GM12878 (cell line): ENCODE data around the gene CAT. TPM values are rescaled to one million over a fixed set of nuclear protein-coding genes. Genes with fewer than 3 reads are reported as not detected.

Experiments
- ATAC-seq: fragments of 200-7000 bp; cut with Tn5 transposase; 3 replicates; pipeline ENCODE4 v1.9.1; 2020; ENCODE audit warnings: mild to moderate bottlenecking, moderate library complexity
- BruUV-seq: library from RNA; stranded (reverse); fragments of 400-500 nt; replicated peaks from 2 replicates; lab custom pipeline; 2021; lab: Mats Ljungman, UMichigan
- CTCF ChIA-PET: fragments of 300-600 bp; sonication (Branson Sonifier 250); formaldehyde crosslinking; extraction: SDS; loops from one replicate; lab custom pipeline; 2021; ENCODE audit warnings: inconsistent platforms; lab: Yijun Ruan, JAX
- POLR2A ChIA-PET: fragments of 350-600 bp; formaldehyde crosslinking; extraction: SDS; loops from one replicate; lab custom pipeline; 2021; ENCODE audit warnings: inconsistent platforms; lab: Charles Lee
- RAD21 ChIA-PET: fragments of 300-600 bp; sonication (Branson Sonifier 250); formaldehyde crosslinking; loops from one replicate; lab custom pipeline; 2023; ENCODE audit warnings: antibody characterized with exemption; ENCODE audit not compliant: unreplicated experiment; lab: Charles Lee
- SMC1A ChIA-PET: fragments of 300-600 bp; sonication (Branson Sonifier 250); formaldehyde crosslinking; loops from one replicate; lab custom pipeline; 2023; ENCODE audit not compliant: unreplicated experiment, uncharacterized antibody; lab: Charles Lee
- DNase-seq: peaks from one replicate; pipeline ENCODE4 v3.0.0-alpha.2; 2011; ENCODE audit warnings: low read depth, low spot score
- FAIRE-seq: peaks from 3 replicates; lab custom pipeline; 2011; peaks lifted over from hg19 to GRCh38; lab: Jason Lieb, UNC
- H2AFZ ChIP-seq: 2 replicates; pipeline ENCODE4 v1.6.0; 2011; ENCODE audit warnings: low read depth, low read length, control low read depth; ENCODE audit not compliant: control insufficient read depth
- H3K27ac ChIP-seq: 2 replicates; pipeline ENCODE4 v1.5.1; 2011; ENCODE audit warnings: control low read depth; ENCODE audit not compliant: control insufficient read depth, insufficient read depth
- H3K27me3 ChIP-seq, 2 experiments: replicated peaks in 1 of 2; 2 replicates each; pipeline versions ENCODE4 v1.6.0 to v1.6.1; 2011; ENCODE audit warnings: low read length in 1 of 2; ENCODE audit not compliant: control insufficient read depth in 2 of 2, insufficient read depth in 2 of 2
- H3K36me3 ChIP-seq, 2 experiments: 2 replicates each; pipeline ENCODE4 v1.5.1; 2011; ENCODE audit warnings: low read length in 1 of 2; ENCODE audit not compliant: control insufficient read depth in 2 of 2, insufficient read depth in 2 of 2
- H3K4me1 ChIP-seq: 2 replicates; pipeline ENCODE4 v1.6.1; 2011; ENCODE audit warnings: mild to moderate bottlenecking, low read length, moderate library complexity, mixed read lengths; ENCODE audit not compliant: control insufficient read depth, insufficient read depth
- H3K4me2 ChIP-seq: 2 replicates; pipeline ENCODE4 v1.6.0; 2011; ENCODE audit warnings: control low read depth; ENCODE audit not compliant: control insufficient read depth, insufficient read depth
- H3K4me3 ChIP-seq: fragments of 200-600 bp; sonication (generic); 2 replicates; pipeline ENCODE4 v1.5.1; 2016
- H3K79me2 ChIP-seq: 2 replicates; pipeline ENCODE4 v1.6.0; 2011; ENCODE audit warnings: low read length; ENCODE audit not compliant: control insufficient read depth, insufficient read depth
- H3K9ac ChIP-seq: 2 replicates; pipeline ENCODE4 v1.8.0; 2011; ENCODE audit warnings: low read length, control low read depth, mixed read lengths; ENCODE audit not compliant: control insufficient read depth, insufficient read depth
- H3K9me3 ChIP-seq: replicated peaks from 3 replicates; pipeline ENCODE4 v1.5.1; 2011; ENCODE audit warnings: mild to moderate bottlenecking, low read length; ENCODE audit not compliant: control insufficient read depth, insufficient read depth
- H4K20me1 ChIP-seq: 2 replicates; pipeline ENCODE4 v1.6.0; 2011; ENCODE audit not compliant: control insufficient read depth, insufficient read depth
- EED ChIP-seq: sonication (generic); IDR thresholded peaks from 2 replicates; pipeline ENCODE4 v1.6.1; 2016; ENCODE audit warnings: antibody characterized with exemption, low read depth
- ELK1 ChIP-seq: IDR thresholded peaks from 2 replicates; pipeline ENCODE4 v1.6.1; 2012; ENCODE audit warnings: low read depth, low read length, improper control_type of control experiment
- MTA2 ChIP-seq: fragments of 450-650 bp; IDR thresholded peaks from 2 replicates; pipeline ENCODE4 v1.6.1; 2016; ENCODE audit warnings: low read depth, mild to moderate bottlenecking, moderate library complexity
- NRF1 ChIP-seq: conservative IDR thresholded peaks from 2 replicates; pipeline ENCODE4 v1.6.1; 2011; ENCODE audit warnings: mild to moderate bottlenecking, low read depth, low read length, improper control_type of control experiment
- POLR2A ChIP-seq: IDR thresholded peaks from 2 replicates; pipeline ENCODE4 v1.6.1; 2011; ENCODE audit warnings: low read depth, mild to moderate bottlenecking, low read length
- SKIL ChIP-seq: fragments of 450-650 bp; IDR thresholded peaks from 2 replicates; pipeline ENCODE4 v1.6.1; 2017; ENCODE audit warnings: mild to moderate bottlenecking, low read depth, inconsistent platforms; ENCODE audit not compliant: poor library complexity, severe bottlenecking
- SRF ChIP-seq, 2 experiments: IDR thresholded peaks; 2 replicates each; pipeline ENCODE4 v1.6.1; 2011; ENCODE audit warnings: low read depth in 2 of 2, low read length in 2 of 2, mild to moderate bottlenecking in 1 of 2, moderate library complexity in 1 of 2
- SUPT20H ChIP-seq: IDR thresholded peaks from 2 replicates; pipeline ENCODE4 v1.6.1; 2011; ENCODE audit warnings: low read depth, mild to moderate bottlenecking, low read length, moderate library complexity, borderline replicate concordance; ENCODE audit not compliant: control insufficient read depth
- ZNF217 ChIP-seq: fragments of 450-650 bp; IDR thresholded peaks from 2 replicates; pipeline ENCODE4 v1.6.1; 2017; ENCODE audit warnings: antibody characterized with exemption, mild to moderate bottlenecking
- ZNF24 ChIP-seq: fragments of 450-650 bp; IDR thresholded peaks from 2 replicates; pipeline ENCODE4 v1.6.1; 2017; ENCODE audit warnings: antibody characterized with exemption, mild to moderate bottlenecking
- ZNF384 ChIP-seq: IDR thresholded peaks from 2 replicates; pipeline ENCODE4 v1.6.1; 2012; ENCODE audit warnings: low read depth, mild to moderate bottlenecking, low read length, improper control_type of control experiment, borderline replicate concordance
- ZNF622 ChIP-seq: fragments of 450-650 bp; IDR thresholded peaks from 2 replicates; pipeline ENCODE4 v1.6.1; 2017; ENCODE audit warnings: mild to moderate bottlenecking, inconsistent platforms
- WGBS: methylation state at CpG from one replicate; pipeline ENCODE4 v1.1.6; 2016; ENCODE audit warnings: low lambda C conversion rate; ENCODE audit not compliant: insufficient replicate concordance, insufficient coverage; ENCODE audit errors: missing lambda C conversion rate; 5-methylcytosine and 5-hydroxymethylcytosine counted together
- in situ Hi-C: fragments of 300-500 bp; cut with MboI; formaldehyde crosslinking; loops from 9 replicates; pipeline ENCODE4 v1.14.3; 2018; ENCODE audit warnings: mixed read lengths
- intact Hi-C: fragments of 100-400 bp; cut with micrococcal nuclease; formaldehyde crosslinking; loops from one replicate; pipeline ENCODE4 v1.14.2; 2022; ENCODE audit not compliant: unreplicated experiment
- polyA plus RNA-seq, 11 experiments: library from polyadenylated mRNA; depleted of rRNA in 4 of 11; unstranded in 6 of 11; stranded (reverse) in 5 of 11; fragments of >200 nt; fragmentation: Nextera tagmentation in 4 of 11; fragmentation: Illumina TruSeq in 1 of 11; extraction: Ambion mirVana in 4 of 11; extraction: Trizol in 1 of 11; gene quantifications; 1 replicate in 1 of 11; 2 replicates in 10 of 11; pipeline versions ENCODE4 v1.2.1 to v1.2.3, GENCODE V29; 2011 to 2016; ENCODE audit warnings: inconsistent platforms in 2 of 11, missing spikeins in 2 of 11, low read depth in 1 of 11
- total RNA-seq, 4 experiments: library from RNA; depleted of rRNA in 3 of 4; stranded (reverse); fragments of >200 nt in 3 of 4; fragmentation: Illumina TruSeq in 1 of 4; extraction: Trizol in 1 of 4; gene quantifications; 2 replicates each; pipeline versions ENCODE4 v1.2.1 to v1.2.3, GENCODE V29; 2013 to 2021
- TF ChIP-seq, protein P1 (sequence below): fragments of 450-650 bp; IDR thresholded peaks from 2 replicates; pipeline ENCODE4 v1.6.1; 2018; ENCODE audit warnings: mild to moderate bottlenecking, low read depth, moderate library complexity; ENCODE audit not compliant: partially characterized antibody

The CAT gene
- total and polyA plus RNA-seq, 10 of the 15 experiments (the other 5 are each of a cell fraction or from before 2014, with no cell fraction given), result 22.4 to 71.3 (median 33.6) TPM

DNA sequence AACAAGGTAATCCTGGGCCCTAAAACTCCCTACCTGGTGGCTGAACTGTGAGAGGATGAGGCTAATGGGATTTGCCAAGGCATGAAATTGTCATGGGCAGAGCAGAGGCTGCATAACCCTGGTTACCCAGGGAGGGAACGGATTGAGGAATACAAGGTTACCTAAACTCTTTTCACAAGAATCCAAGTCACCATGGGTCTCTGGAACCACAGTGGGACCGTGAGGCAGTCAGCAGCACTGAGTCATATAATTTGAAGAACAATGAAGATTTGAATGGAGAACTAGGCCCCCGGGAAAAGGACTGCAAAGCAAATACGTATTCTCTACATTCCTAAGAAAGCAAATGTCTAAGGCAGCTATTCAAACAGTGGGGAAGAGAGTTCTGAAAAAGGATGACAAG is 19.8 kb downstream of the CAT start (continued):
- TF ChIP-seq SUPT20H, result no peak
- TF ChIP-seq ZNF622, result no peak
- no peak for TF ChIP-seq NRF1
- TF ChIP-seq POLR2A, result no peak
- TF ChIP-seq ELK1, result no peak
- TF ChIP-seq ZNF24, result no peak
- TF ChIP-seq ZNF384, result no peak
- TF ChIP-seq, all 136 proteins: peak for 0

GRCh38 chr11:34459507-34460162 is 20.9 kb downstream of the CAT start:
- WGBS, result 100% methylated on average over 3 of the region's 3 CpGs
- ChIA-PET POLR2A (no interaction called here), SMC1A (interaction anchor here (0.6 to 1.2 kb wide), 4 partner anchors 9 to 149 kb away, joined by 3 read pairs; no protein-coding TSS in a partner anchor), CTCF (interaction anchor here (1.4 to 1.7 kb wide), 2 partner anchors 8 to 93 kb away, joined by 4 to 6 read pairs; no protein-coding TSS in a partner anchor), RAD21 (no interaction called here)
- no peak for FAIRE-seq
- no peak for ATAC-seq
- Histone ChIP-seq H3K4me3 (no peak overlapping the region), H3K4me1 (no peaks in the 10 kb centered on the region), H4K20me1 (no peaks in the 10 kb centered on the region), H3K27me3 (no peaks in the 10 kb centered on the region), H2AFZ (no peak overlapping the region), H3K79me2 (no peaks in the 10 kb centered on the region), H3K4me2 (no peak overlapping the region), H3K9me3 (no peaks in the 10 kb centered on the region), H3K9ac (no peak overlapping the region), H3K36me3 (peaks cover 2 to 10% of the 10 kb centered on the region in 2 experiments), H3K27ac (no peak overlapping the region)
- in situ Hi-C loops, result no loop called here
- no TSS peak for BruUV-seq
- no peak for DNase-seq
- intact Hi-C loops, result loop anchor here (10.0 kb wide), 1 partner anchor 285 kb away; no protein-coding TSS in a partner anchor
- TF ChIP-seq, protein P1, sequence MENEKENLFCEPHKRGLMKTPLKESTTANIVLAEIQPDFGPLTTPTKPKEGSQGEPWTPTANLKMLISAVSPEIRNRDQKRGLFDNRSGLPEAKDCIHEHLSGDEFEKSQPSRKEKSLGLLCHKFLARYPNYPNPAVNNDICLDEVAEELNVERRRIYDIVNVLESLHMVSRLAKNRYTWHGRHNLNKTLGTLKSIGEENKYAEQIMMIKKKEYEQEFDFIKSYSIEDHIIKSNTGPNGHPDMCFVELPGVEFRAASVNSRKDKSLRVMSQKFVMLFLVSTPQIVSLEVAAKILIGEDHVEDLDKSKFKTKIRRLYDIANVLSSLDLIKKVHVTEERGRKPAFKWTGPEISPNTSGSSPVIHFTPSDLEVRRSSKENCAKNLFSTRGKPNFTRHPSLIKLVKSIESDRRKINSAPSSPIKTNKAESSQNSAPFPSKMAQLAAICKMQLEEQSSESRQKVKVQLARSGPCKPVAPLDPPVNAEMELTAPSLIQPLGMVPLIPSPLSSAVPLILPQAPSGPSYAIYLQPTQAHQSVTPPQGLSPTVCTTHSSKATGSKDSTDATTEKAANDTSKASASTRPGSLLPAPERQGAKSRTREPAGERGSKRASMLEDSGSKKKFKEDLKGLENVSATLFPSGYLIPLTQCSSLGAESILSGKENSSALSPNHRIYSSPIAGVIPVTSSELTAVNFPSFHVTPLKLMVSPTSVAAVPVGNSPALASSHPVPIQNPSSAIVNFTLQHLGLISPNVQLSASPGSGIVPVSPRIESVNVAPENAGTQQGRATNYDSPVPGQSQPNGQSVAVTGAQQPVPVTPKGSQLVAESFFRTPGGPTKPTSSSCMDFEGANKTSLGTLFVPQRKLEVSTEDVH, result no peak
- TF ChIP-seq MTA2, result no peak
- no peak for TF ChIP-seq SRF (IDR thresholded peaks at IDR 0.05; ENCODE audit: low read depth in 2 of 2, low read length in 2 of 2)
- TF ChIP-seq SKIL, result no peak
- TF ChIP-seq EED, result no peak
- no peak for TF ChIP-seq SUPT20H
- TF ChIP-seq POLR2A, result no peak
- TF ChIP-seq ZNF217, result no peak
